Amygdala (tissue), 56 donors: ENCODE measurements around the gene AMBRA1.

Experiments used
- DNase-seq, 56 donors: peaks; one replicate each; lab custom pipeline; 2025; lab: John Stamatoyannopoulos, UW

Gene AMBRA1

GRCh38 chr11:46577058-46577457 lies 16.8 kb downstream of the AMBRA1 start:
- DNase-seq: no peak

- DNase-seq: no peak
Measured at GRCh38 chr11:46574656-46575055, 19.2 kb downstream of the AMBRA1 start.

- DNase-seq: no peak
Measured at GRCh38 chr11:46570790-46571398, 22.9 kb downstream of the AMBRA1 start.

GRCh38 chr11:46565232-46565840 lies 28.5 kb downstream of the AMBRA1 start:
- DNase-seq: no peak

GRCh38 chr11:46564459-46564858 lies 29.4 kb downstream of the AMBRA1 start:
- DNase-seq: no peak

- no peak for DNase-seq
Measured at GRCh38 chr11:46562527-46562926, 31.3 kb downstream of the AMBRA1 start.

GRCh38 chr11:46560300-46560991 lies 33.4 kb downstream of the AMBRA1 start:
- no peak for DNase-seq

GRCh38 chr11:46559815-46560214 lies 34.0 kb downstream of the AMBRA1 start:
- DNase-seq: no peak

GRCh38 chr11:46557684-46558151 lies 36.1 kb downstream of the AMBRA1 start:
- DNase-seq: no peak

- DNase-seq: no peak
Measured at GRCh38 chr11:46555267-46556054, 38.4 kb downstream of the AMBRA1 start.

- DNase-seq: no peak
Measured at GRCh38 chr11:46554213-46555147, 39.3 kb downstream of the AMBRA1 start.

GRCh38 chr11:46553814-46554212 lies 40.0 kb downstream of the AMBRA1 start:
- DNase-seq: no peak

- no peak for DNase-seq
Measured at GRCh38 chr11:46551261-46551660, 42.6 kb downstream of the AMBRA1 start.

GRCh38 chr11:46547579-46547978 lies 46.2 kb downstream of the AMBRA1 start:
- no peak for DNase-seq

GRCh38 chr11:46543564-46543963 lies 50.3 kb downstream of the AMBRA1 start:
- no peak for DNase-seq

- DNase-seq: peak in 28 of 56 donors; percentile 3 to 62 (median 24)
Measured at GRCh38 chr11:46541593-46542371, 52.0 kb downstream of the AMBRA1 start.

GRCh38 chr11:46540807-46541206 lies 53.0 kb downstream of the AMBRA1 start:
- DNase-seq: no peak

- DNase-seq: peak in 34 of 56 donors; percentile 6 to 69 (median 26)
Measured at GRCh38 chr11:46537537-46538295, 56.1 kb downstream of the AMBRA1 start.
